ENCODE data around the gene OR7G3.

DNA sequence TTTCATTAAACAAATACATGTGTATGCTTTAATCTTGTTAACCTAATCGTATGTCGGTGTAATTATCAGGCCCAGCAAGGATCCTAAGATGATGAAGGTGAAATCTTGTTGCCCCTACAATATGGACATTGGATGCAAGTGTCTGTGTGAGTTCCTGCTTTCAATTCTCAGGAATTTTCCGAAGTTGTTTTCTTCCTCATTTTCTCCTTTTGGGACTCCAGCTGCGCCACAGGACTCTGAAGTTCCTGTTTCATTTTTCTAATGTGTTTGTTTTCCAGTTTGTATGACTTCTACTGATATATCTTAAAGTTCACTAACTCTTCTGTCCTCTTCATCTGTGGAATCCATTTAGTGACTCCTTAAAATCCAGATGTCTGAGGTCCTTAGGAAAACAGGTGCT, 40.1 kb upstream of the OR7G3 start:
- TF ChIP-seq, protein P1, sequence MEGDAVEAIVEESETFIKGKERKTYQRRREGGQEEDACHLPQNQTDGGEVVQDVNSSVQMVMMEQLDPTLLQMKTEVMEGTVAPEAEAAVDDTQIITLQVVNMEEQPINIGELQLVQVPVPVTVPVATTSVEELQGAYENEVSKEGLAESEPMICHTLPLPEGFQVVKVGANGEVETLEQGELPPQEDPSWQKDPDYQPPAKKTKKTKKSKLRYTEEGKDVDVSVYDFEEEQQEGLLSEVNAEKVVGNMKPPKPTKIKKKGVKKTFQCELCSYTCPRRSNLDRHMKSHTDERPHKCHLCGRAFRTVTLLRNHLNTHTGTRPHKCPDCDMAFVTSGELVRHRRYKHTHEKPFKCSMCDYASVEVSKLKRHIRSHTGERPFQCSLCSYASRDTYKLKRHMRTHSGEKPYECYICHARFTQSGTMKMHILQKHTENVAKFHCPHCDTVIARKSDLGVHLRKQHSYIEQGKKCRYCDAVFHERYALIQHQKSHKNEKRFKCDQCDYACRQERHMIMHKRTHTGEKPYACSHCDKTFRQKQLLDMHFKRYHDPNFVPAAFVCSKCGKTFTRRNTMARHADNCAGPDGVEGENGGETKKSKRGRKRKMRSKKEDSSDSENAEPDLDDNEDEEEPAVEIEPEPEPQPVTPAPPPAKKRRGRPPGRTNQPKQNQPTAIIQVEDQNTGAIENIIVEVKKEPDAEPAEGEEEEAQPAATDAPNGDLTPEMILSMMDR (IDR thresholded peaks at IDR 0.05): no peak
- TF ChIP-seq EZH2 (IDR thresholded peaks at IDR 0.05; ENCODE audit: borderline replicate concordance, insufficient read depth, low read depth, low read length, poor library complexity, severe bottlenecking): no peak

Measured in B cell (primary cell).